Adipocyte (in vitro differentiated cells): ENCODE measurements around the gene KCNIP4.

Experiments used
- DNase-seq: peaks from one replicate; pipeline ENCODE4 v3.0.0-alpha.2; 2015; ENCODE audit warnings: low read depth
- H3K27me3 ChIP-seq: replicated peaks from 2 replicates; pipeline ENCODE4 v1.7.0; 2013; ENCODE audit warnings: mild to moderate bottlenecking, low read length, moderate library complexity; ENCODE audit not compliant: control insufficient read depth, insufficient read depth
- H3K36me3 ChIP-seq: 2 replicates; pipeline ENCODE4 v1.7.0; 2013; ENCODE audit warnings: low read length, mild to moderate bottlenecking, moderate library complexity; ENCODE audit not compliant: control insufficient read depth, insufficient read depth, severe bottlenecking
- H3K4me1 ChIP-seq: 2 replicates; pipeline ENCODE4 v1.7.0; 2013; ENCODE audit warnings: mild to moderate bottlenecking, low read length, moderate library complexity; ENCODE audit not compliant: control insufficient read depth, insufficient read depth
- H3K4me3 ChIP-seq: 2 replicates; pipeline ENCODE4 v1.7.0; 2013; ENCODE audit warnings: mild to moderate bottlenecking, low read length, moderate library complexity
- H3K9ac ChIP-seq: 2 replicates; pipeline ENCODE4 v1.7.0; 2013; ENCODE audit warnings: mild to moderate bottlenecking, low read length, moderate library complexity
- H3K9me3 ChIP-seq: 2 replicates; pipeline ENCODE4 v1.7.0; 2013; ENCODE audit warnings: mild to moderate bottlenecking, low read length, moderate library complexity; ENCODE audit not compliant: control insufficient read depth

The KCNIP4 gene

DNA sequence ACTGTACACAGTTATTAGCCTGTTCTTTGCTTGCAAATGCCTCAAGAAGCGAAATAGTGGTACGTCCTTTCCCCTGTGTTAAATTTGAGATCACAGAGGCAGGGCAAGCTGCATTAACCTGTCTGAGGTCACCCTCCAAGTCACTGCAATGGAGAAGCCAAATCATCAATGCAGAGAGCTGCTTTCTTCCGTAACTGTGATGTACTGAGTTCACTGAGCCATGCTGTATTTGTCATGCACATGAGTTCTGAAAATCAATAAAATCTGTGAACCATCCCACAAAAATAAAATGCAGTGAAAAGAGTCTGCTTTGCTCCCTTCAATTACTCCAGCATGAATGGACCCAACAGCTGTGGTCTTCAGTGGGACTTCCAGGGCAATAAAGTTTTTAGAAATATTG, 393.5 kb downstream of the KCNIP4 start:
- H3K36me3 ChIP-seq: no peaks in the 10 kb centered on the region
- H3K4me1 ChIP-seq: no peaks in the 10 kb centered on the region
- no peak overlapping the region for H3K9ac ChIP-seq
- DNase-seq: no peak
- no peaks in the 10 kb centered on the region for H3K27me3 ChIP-seq
- H3K4me3 ChIP-seq: no peak overlapping the region
- no peaks in the 10 kb centered on the region for H3K9me3 ChIP-seq

GRCh38 chr4:21554500-21554899, 394.1 kb downstream of the KCNIP4 start:
- no peak for DNase-seq
- Histone ChIP-seq H3K4me1 (no peaks in the 10 kb centered on the region), H3K9ac (no peak overlapping the region), H3K36me3 (no peaks in the 10 kb centered on the region), H3K27me3 (no peaks in the 10 kb centered on the region), H3K9me3 (no peaks in the 10 kb centered on the region), H3K4me3 (no peak overlapping the region)

DNA sequence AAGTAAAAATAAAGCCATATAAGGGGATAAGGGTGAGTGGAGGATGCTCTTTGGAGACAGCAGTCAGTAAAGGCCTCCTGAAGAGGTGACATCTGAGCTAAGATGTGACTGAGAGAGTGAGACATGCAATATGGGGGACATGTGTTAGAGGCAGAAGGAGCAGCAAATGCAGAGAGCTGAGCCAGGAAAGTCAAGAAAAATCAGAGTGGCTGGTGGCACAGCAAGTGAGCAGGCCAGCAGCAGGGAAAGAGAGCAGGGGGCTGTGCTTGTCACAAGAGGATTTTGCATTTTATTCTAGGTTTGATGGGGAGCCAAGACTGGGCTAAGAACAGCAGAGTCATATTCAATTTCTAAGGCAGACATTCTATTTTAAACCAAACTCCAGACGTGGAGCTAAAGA, 394.5 kb downstream of the KCNIP4 start:
- Histone ChIP-seq H3K4me1 (no peaks in the 10 kb centered on the region), H3K27me3 (no peaks in the 10 kb centered on the region), H3K36me3 (no peaks in the 10 kb centered on the region), H3K9me3 (no peaks in the 10 kb centered on the region), H3K4me3 (no peak overlapping the region), H3K9ac (no peak overlapping the region)
- no peak for DNase-seq

GRCh38 chr4:21552455-21552854, 396.1 kb downstream of the KCNIP4 start:
- Histone ChIP-seq H3K27me3 (no peaks in the 10 kb centered on the region), H3K9me3 (no peaks in the 10 kb centered on the region), H3K9ac (no peak overlapping the region), H3K36me3 (no peaks in the 10 kb centered on the region), H3K4me3 (no peak overlapping the region), H3K4me1 (no peaks in the 10 kb centered on the region)
- no peak for DNase-seq

- DNase-seq: no peak
- no peaks in the 10 kb centered on the region for H3K9me3 ChIP-seq
- H3K4me3 ChIP-seq: no peak overlapping the region
- H3K9ac ChIP-seq: no peak overlapping the region
- no peaks in the 10 kb centered on the region for H3K36me3 ChIP-seq
- no peaks in the 10 kb centered on the region for H3K27me3 ChIP-seq
- H3K4me1 ChIP-seq: peaks cover 5% of the 10 kb centered on the region
Observed at GRCh38 chr4:21544955-21545354, 403.6 kb downstream of the KCNIP4 start.

- no peaks in the 10 kb centered on the region for H3K9me3 ChIP-seq
- no peaks in the 10 kb centered on the region for H3K27me3 ChIP-seq
- no peak overlapping the region for H3K9ac ChIP-seq
- no peak for DNase-seq
- no peaks in the 10 kb centered on the region for H3K36me3 ChIP-seq
- H3K4me1 ChIP-seq: peaks cover 5% of the 10 kb centered on the region
- no peak overlapping the region for H3K4me3 ChIP-seq
Observed at GRCh38 chr4:21544415-21544814, 404.2 kb downstream of the KCNIP4 start.

DNA sequence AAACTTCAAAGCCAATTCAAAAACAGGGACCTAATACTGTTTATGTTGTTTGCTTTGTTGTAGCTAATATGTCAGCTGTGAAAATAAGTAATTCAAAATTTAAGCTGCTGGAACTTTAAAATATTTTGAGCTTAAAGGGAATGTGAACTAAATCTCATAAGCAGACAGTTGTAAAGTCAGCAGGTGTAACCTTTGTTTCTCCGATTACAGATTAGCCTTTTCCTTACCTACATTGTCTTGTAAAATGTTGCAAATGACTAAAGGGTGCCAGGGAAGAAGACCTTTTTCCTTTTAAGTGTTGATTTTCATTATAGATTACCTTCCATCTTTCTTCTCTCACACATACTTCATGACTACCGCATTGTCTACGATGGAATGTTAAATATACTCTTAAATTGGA, 405.1 kb downstream of the KCNIP4 start:
- H3K4me1 ChIP-seq: peaks cover 5% of the 10 kb centered on the region
- no peaks in the 10 kb centered on the region for H3K9me3 ChIP-seq
- no peak overlapping the region for H3K9ac ChIP-seq
- no peak overlapping the region for H3K4me3 ChIP-seq
- no peaks in the 10 kb centered on the region for H3K27me3 ChIP-seq
- DNase-seq: no peak
- H3K36me3 ChIP-seq: no peaks in the 10 kb centered on the region

DNA sequence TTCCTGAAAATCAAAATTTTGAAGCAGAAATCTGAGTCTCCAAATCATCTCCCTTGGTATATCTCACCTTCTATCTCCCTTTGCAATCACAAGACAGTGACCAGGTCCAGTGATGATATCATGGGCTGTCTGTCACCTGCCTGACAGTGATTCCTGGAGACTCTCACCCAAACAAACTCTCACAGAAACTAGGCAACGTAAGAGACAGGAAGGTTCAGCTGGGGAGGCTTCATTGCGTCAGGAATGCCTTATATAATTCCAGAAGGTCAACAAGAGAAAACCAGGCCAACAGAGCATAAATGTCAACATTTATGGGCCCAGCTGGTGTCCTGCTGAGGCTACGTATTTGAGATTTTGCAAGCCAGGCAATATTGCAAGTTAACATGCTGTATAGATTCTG, 412.7 kb downstream of the KCNIP4 start:
- Histone ChIP-seq H3K9me3 (no peaks in the 10 kb centered on the region), H3K36me3 (no peaks in the 10 kb centered on the region), H3K9ac (peak overlapping the region; percentile 49), H3K4me1 (peaks cover 11% of the 10 kb centered on the region), H3K27me3 (no peaks in the 10 kb centered on the region), H3K4me3 (no peak overlapping the region)
- no peak for DNase-seq

GRCh38 chr4:21531048-21531447, 417.5 kb downstream of the KCNIP4 start:
- DNase-seq: no peak
- Histone ChIP-seq H3K36me3 (no peaks in the 10 kb centered on the region), H3K4me3 (no peak overlapping the region), H3K27me3 (no peaks in the 10 kb centered on the region), H3K9me3 (no peaks in the 10 kb centered on the region), H3K4me1 (peaks cover 3% of the 10 kb centered on the region), H3K9ac (no peak overlapping the region)

DNA sequence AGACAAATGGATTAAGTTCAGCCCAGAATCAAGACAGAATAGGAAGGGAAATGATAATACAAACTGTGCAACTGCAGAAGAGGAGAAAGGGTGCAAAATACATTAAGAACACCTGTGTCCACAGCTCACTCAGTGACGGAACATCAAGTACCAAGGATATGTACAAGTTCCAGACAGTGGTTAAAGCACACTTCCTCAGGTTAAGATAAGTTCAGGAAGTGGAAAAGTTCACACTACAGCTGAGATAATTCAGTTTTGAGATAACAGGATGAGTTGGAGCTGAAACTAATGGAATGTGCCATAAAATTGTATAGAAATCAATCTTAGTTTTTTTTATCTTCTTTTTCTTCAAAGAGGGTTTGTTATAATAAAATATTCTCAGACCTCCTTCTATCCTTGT, 419.4 kb downstream of the KCNIP4 start:
- Histone ChIP-seq H3K27me3 (no peaks in the 10 kb centered on the region), H3K4me1 (no peaks in the 10 kb centered on the region), H3K9me3 (no peaks in the 10 kb centered on the region), H3K36me3 (no peaks in the 10 kb centered on the region), H3K9ac (no peak overlapping the region), H3K4me3 (no peak overlapping the region)
- no peak for DNase-seq

GRCh38 chr4:21522296-21522695, 426.3 kb downstream of the KCNIP4 start:
- Histone ChIP-seq H3K36me3 (no peaks in the 10 kb centered on the region), H3K9ac (no peak overlapping the region), H3K27me3 (no peaks in the 10 kb centered on the region), H3K4me3 (no peak overlapping the region), H3K9me3 (no peaks in the 10 kb centered on the region), H3K4me1 (no peaks in the 10 kb centered on the region)
- no peak for DNase-seq

DNA sequence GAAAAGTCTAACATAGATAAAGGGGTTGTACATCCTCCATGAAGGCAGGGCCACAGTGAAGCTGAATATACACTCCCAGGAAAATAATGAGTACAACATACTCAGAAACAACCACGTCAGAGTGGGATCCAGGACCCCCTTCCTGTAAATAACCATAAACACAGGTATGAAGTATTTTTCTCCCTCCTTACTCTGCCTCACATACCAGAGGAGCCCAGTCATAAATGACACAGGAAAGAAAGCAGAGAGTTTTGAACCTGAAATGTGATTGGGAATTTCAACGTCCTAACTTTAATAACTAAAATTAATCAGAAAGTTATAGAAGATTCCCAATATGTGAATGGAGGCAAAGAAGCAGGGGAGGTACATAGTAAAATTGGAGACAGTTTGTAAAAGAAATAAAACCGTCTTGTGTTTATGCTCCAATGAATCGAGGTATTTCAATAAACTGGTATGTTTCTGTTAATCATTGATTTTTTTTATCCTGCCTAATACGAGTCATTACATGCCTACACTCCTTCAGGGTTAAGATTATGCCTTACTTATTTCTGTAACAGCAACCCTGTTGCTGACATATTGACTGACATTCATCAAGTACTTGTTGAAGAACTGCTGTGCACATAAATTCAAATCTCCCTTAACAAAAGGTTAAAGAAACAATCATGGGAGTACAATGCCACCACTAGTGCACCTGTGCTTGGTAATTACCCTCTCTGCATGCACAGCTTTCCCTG, 431.3 kb downstream of the KCNIP4 start:
- Histone ChIP-seq H3K9ac (no peak overlapping the region), H3K27me3 (peaks cover 14% of the 10 kb centered on the region)

More for the DNA sequence above, 431.3 kb downstream of the KCNIP4 start:
- Histone ChIP-seq H3K9me3 (no peaks in the 10 kb centered on the region), H3K4me1 (peaks cover 3% of the 10 kb centered on the region), H3K36me3 (no peaks in the 10 kb centered on the region), H3K4me3 (no peak overlapping the region)
- DNase-seq: no peak
